GDM1 (cell line): ENCODE results near the gene ZBTB20.

Experiments
- DNase-seq: peaks from one replicate; lab custom pipeline; 2025; lab: John Stamatoyannopoulos, UW

The ZBTB20 gene

DNA sequence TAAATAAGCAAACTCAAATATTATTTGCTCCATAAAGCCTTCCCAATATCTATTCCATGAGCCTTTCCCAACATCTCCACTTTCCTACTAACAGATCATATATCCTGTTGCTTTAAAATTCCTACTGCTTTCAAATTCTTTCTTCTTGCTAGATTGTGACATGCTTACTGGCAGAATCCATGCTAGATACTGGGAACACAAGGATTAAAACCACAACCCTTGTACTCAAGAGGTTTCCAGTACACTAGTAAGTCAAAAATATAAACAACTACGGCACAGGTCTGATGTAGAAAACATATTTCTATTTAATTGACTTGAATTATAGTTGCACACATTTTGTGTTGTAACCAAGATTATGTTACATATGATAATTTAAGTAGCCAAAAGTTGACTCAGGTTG, 275.0 kb downstream of the ZBTB20 start:
- no peak for DNase-seq

DNA sequence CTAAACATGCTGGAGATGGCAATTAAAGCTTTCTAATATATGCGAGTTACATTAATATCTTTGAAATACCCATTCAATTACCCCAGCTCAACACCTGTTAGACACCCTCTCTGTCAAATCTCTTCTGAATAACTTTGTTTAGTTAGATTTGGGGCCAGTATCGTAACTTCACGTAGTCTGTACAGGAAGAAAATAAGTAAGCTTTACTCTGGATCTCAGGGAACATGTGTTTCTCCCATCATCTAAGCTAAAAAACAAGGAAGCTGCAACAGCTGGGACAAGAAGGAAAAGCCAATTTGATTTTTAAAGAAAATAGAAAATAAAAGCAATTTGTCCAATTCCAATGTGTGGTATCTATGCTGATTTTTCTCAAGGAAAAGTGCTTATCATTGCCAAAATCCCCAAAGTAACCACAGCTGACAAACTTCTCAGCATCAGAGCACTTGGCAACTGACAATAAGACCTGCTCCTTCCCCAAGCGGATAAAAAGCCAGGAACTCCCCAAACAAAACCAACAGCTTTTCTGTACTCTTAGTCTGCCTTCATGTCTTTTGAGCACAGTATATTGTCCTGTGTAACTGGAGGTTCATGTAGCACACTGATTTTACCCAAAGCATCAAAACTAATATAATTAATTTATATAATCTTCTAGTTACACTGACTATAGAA, 279.1 kb downstream of the ZBTB20 start:
- no peak for DNase-seq

DNA sequence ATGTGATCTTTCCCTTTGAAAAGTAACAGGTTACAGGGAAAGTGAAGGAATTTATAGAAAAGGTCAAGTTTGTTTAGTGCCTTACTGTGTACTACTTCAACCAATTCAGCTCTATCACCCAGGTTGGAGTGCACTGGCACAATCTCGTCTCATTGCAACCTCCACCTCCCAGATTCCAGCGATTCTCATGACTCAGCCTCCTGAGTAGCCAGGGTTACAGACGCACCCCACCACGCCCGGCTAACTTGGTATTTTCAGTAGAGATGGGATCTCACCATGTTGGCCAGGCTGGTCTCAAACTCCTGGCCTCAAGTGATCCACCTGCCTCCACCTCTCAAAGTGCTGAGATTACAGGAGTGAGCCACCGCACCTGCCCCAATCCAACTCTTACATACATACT, 279.7 kb downstream of the ZBTB20 start:
- DNase-seq: no peak

DNA sequence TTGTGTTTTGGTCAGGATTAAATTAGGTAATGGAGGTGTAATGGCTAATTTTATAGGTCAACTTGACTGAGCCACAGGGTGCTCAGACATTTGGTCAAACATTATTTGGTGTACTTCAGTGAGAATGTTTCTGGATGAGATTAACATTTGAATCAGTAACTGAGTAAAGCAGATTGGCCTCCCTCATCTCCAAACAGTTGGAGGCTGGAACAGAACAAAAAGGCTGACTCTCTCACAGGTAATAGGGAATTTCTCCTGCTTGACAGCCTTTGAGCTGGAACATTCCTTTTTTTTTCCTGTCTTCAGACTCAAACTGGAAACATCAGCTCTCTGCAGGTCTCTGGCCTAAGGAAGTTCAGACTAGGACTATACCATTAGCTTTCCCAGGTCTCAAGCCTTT, 280.7 kb downstream of the ZBTB20 start:
- DNase-seq: no peak

DNA sequence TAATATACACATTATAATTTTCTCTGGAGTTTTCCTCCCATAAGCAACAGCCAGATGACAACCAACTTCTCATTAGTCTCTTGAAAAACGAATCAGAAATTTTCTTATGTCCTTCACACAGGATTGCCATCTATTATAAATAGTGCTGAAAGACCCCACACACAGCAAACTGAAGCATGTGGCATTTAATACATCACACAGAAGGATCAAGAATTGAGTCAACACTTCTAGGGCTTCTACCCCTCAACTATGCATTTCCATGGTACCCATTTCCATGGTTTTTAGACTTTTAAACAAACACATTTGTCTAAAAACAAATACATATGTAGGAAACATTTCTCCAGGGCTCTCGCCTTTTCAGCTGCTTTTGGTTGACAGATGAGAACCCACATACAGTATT, 282.1 kb downstream of the ZBTB20 start:
- no peak for DNase-seq

DNA sequence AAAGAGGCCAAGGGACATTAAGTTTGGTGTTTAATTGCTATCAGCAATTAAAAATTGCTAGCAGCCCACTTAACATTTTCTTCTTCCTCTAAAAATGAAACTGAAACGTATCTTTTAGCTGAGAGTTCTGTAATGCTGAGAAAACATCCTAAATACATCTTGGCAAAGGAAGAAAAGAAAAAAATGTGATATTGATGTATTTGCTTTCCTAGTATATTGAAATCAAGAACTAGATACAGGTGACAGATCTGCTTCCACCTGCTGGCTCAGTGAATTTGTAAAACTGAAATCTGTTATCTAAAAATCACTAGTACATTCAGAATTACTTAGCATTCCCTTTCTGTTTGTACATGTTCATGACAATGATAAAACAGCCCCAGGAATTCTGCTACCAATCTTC, 283.2 kb downstream of the ZBTB20 start:
- DNase-seq: no peak

DNA sequence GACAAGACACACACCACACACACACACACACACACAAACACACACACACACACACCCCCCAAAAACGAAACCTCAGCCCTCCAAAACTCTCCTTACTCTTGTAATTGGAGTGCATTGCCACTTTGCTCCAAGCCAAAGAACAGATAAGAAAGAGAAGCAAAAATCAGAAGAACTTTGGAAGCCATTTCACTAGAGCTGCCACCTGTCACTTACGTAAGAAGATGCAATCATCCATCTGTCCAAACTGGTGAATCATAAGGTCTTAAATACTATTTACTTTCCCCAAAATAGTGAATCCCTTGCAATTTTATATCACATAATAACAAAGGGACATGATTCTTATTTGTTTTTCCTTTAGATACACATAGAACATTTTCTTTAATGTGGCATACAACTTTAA, 285.4 kb downstream of the ZBTB20 start:
- DNase-seq: no peak

DNA sequence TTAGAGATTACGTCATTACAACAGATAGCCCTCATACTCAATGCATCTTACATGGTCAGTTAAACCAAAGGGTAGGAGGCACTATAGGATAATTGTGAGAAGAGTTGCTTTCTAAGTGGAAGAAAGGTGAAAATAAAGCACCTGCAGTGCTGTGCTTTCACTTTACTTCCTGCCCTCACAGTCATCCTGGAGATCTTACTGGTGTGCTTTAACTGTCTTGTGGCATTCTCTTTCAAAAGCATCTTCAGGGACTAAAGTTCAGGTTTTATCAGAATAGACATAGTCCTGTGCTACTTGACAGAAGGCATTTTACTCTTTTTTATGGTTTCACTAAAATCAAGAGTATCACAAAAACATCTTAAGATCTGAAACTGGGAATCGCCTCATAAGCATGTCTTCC, 286.6 kb downstream of the ZBTB20 start:
- DNase-seq: no peak

DNA sequence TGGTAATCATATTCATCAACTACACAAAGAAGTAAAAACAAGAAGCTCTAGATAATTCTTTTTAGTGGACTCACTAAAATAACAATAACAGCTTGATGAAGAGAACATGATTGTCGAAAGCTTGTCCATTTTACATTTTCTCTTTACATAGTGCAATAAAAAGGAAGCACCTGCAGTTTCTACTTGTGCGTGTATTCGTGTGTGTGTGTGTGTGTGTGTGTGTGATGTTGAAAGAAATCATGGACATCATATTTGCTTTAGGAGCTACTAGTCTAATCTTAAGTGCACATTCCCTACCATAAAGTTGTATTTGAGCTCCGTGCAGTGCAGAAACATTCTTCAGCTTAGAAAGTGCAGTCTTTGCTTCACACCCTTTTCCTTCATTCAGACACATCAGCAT, 288.8 kb downstream of the ZBTB20 start:
- DNase-seq: no peak

DNA sequence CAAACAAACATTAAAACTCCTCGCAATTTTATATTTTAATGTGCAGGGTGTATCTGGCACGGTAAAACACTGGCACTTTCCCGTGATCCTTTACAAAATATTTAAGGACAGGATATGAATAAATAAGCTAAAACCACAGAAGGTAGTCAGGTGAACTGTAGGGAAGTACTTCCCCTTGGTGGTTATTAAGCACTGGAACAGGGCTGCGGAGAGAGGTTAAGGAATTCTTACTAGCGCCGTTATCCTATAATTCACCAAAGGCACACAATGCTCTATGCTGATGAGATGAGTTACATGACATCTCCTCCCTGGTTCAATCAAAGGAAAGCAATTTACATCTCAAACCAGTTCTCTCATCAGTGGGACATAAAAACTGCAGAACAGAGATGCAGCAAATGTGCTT, 289.8 kb downstream of the ZBTB20 start:
- DNase-seq: no peak

DNA sequence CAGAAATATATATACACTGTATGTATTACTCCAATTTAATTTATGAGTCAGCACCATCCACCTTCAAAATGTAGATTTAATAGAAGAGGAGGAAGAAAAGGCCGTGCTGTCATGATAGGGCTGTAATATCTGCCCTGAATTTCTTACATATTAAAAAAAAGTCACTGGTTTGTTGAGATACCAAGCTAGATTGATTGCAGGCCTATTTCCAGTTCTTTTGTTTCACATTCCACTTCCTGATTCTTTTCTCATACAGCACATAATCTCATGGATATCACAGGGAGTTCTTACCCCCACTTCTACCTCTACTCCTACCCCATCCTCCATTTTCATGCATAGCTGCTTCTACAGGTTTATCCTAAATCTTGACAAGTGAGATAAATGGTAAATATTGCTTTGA, 290.3 kb downstream of the ZBTB20 start:
- DNase-seq: no peak

DNA sequence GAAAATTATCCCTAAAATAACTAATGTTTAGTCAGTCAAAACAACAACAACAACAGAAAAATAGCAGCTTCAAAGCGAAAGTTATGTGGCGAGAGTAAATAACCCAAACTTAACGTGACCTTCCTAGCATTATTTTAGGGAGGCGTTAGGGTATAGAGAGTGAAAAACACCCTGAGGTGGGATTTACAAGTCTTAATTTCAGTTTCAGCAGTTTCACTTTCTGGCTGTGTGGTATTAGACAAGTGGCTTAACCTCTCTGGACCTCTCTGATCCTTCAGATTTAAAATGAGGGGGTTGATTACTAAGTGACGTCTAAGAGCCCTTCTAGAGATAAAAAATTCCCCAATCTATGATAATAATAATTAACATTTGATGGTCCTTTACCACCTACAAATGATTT, 291.2 kb downstream of the ZBTB20 start:
- DNase-seq: no peak

DNA sequence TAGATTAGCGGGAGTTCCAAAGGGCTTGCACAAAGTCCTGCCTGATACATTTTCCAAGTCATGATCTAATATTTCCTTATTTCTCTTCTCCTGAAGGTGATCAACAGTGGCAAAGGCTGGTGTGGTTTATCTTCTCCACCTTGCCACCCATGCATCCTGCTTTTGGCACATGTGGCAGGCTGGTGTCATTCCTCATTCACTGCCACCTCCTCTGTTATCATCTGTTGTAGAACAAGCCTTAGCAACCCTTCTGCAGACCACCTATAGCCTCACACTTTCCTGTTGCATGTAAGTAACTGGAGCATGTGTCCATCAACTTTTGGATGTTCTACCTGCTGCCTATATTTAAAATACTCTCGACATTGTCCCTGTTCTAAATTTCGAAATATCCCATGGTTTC, 294.1 kb downstream of the ZBTB20 start:
- no peak for DNase-seq

DNA sequence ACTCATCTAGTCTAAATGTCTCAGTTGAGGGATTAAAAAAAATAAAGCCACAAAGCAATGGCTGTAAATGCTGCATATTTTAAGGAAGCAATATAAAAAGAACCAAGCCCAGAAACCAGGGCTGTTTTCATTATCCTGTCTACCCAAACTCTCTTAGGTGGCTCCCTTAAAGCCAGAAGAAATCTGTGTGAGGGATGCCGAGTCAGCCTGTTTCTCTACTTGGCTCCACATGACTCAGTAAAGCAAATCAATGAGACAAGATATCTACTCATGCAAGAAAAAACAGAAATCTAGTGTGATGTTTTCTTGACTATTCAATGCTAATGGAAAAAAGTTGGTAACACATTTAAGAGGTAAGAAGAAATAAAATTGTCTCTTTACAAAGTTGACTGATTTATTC, 296.2 kb downstream of the ZBTB20 start:
- no peak for DNase-seq

DNA sequence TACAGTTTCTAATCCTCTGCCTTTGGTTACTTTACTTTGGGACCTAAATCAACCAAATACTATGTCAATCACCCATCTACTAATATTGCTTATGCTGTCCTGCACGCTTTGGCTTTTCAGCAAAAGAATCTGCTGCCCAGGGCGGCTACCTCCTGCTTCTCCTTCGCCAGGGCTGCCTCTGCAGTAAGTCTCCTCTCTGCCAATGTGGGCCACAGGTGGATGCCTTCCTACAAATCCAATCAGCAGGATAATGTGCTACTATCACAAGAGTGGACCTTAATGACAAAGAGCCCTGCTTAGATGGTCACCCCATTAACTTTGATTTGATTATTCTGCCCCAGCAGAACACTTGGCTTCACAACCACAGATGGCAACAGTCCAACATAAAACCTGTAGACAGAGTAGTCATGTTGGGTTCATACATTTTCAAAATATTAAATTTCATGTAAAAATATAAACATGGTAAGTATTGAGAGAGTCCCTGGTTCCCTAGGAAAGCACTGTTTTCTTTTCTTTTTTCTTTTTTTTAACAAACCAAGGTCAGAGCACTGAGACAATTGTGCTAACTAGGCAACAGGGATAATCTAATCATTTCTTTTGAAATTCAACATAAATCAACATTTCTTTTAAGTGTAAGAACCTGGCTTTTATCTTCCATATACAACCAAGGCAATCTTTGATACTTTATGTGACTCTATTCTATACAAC, 298.3 kb downstream of the ZBTB20 start:
- no peak for DNase-seq

DNA sequence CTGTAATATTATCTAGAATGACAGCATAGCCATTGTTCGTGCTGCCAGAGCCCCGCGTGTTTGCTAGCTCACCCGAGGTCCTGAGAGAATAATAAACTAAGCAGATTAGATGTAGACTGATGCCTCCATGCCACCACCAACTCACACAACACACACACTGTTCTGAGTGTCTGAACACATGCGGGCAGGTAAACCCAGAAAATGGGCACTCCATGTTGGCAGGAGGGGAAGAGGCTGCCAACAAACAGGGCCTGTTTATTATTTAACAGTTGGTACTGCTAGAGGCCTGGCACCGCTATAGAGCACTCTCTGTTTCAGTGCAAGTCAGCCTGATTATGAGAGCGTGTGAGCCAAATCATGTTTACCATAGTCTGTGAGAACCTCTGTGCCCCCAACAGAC, 299.0 kb downstream of the ZBTB20 start:
- DNase-seq: no peak

DNA sequence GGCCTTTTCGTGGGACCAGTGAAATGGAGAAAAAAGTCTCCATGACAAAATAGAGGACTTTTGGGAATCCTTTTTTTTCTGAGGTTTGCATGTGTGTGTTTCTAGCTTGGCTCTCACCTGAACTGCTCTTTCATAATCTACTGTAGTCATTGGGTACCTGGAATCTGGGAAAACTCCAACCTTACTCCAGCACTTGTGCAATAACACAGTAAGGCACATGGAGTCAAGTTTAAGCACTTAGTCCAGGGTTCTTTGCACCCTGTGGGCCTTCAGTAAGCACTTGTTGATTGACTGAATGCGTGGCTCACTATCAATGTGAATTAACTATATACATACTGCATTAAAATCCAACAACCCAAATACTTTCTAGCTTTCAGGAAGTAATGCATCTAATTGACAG, 299.5 kb downstream of the ZBTB20 start:
- DNase-seq: no peak

DNA sequence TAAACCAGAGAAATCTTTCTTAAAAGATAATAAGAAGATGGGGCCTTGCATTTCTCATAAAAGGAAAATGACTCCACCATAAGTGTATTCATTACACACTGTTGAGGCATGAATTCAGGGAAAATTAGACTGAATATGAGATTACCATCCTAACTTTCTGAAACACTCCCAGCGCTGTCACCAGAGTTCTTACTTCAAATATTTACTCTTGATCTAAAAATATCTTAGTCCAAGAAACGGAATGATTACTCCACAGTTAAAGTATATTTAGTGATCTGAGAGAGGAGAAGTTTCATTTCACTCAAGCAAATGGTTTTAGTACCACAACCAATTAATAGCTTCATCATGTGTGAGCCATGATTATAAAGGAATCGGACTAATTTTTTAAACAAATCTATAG, 300.3 kb downstream of the ZBTB20 start:
- DNase-seq: no peak

DNA sequence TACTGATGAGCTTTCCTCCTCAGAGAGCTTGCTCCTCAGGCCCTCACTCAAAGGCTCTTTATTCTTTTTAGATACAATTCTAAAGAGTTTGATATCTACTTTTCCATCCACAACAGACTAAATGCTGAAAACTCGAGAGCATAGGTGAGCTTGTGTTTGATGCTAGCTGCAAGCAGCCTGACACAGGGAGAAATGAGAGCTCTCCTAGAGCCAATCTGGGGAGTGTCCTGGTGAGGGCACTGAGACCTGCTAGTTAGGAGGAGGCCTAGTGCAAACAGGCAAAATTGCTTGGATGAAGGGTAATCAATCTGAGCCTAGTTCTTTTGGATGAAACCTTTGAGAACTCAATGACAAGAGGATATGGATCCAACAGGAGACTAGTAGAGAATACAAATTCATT, 300.8 kb downstream of the ZBTB20 start:
- no peak for DNase-seq

DNA sequence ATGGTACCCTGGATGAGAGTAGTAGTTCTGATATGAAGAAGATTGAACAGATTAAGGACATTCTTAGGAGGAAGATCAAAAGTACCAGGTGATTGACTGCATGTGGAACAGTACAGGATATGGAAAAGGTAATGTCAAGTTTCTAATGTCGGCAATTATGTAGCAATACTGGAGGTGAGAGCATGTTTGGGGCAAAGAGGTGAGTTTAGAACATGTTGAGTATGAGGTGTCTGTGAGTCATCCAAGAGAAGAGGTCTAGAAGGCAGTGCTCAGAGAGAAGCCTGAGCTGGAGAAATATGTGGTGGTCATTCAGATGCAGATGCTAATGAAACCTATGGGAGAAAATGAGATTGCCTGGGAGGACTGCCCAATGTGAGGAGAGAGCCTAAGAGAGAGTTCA, 305.6 kb downstream of the ZBTB20 start:
- no peak for DNase-seq

DNA sequence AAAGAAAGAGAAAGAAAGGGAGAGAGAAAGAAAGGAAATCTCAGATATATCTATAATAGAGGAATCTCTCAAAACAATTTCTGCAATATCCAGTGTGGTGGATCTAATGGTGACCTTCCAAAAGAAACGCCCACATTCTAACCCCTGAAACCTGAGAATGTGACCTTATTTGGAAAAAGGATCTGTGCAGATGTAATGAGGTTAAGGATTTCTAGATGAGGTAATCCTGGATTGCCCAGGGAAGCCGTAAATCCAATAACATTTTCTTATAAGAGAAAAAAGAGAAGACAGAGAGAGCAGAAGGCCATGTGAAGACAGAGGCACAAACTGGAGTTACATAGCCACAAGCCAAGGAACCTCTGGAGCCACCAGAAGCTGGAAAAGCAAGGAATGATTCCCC, 307.6 kb downstream of the ZBTB20 start:
- DNase-seq: no peak

DNA sequence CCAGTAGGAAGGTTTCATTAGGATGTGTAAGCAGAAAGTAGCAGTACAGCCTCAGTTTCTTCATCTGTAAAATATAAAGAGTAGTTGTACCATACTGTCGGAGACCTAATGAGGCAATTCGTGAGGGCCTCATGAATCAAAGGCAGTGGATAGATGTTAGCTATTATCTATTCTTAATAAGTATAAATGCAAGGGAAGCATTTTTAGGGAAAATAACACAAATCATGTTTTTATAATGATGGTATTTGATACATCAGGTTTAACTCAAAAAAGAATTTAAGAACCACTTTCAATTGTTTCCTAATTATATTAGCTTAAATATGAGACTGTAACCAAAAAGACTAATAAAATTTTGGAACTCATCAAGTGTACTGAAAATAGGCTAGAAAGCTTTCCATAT, 309.1 kb downstream of the ZBTB20 start:
- DNase-seq: no peak

DNA sequence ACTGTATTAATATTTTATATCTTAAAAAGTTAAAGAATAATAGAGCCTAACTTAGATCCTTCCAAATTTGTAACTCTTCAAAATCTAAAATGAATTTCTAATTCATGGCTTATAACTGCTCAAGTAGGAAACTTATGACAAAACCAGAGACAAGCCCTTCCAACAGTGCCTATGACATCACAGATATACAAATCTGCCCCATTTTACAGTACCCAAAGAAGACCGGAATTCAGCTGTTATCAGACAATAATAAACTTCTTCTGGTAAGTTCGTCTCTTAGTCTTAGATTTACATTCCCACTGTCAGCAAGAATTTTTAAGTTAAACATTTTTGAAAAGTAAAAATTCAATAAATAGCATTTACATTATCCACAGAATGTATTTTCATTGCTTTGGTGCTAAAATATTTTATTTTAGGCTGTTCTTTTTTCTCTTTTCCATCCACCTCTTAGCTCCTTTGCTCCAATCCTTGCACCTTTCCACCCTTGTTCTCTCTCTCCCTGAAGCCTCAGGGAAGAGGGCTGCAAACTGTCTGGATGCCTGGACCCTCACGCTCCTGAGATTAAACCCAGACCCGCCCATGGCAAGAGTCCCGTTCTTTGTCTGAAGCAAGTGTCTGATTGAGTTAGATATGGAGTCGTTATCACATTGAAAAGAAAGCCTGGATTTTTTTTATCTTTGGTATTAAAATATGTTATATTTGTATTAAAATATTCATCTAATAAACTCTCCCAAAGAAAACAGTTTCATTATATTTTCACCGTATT, 312.7 kb downstream of the ZBTB20 start:
- no peak for DNase-seq
